H9 (cell line): Measurements from ENCODE around the gene CAMTA1. TPM values are rescaled to one million over a fixed set of nuclear protein-coding genes. Genes with fewer than 3 reads are reported as not detected.

Source experiments
- DNase-seq: peaks from one replicate; pipeline ENCODE4 v3.0.0-alpha.2; 2017
- H2AFZ ChIP-seq: one replicate; pipeline ENCODE4 v1.6.1; 2013; ENCODE audit warnings: mild to moderate bottlenecking, low read length, control low read depth, moderate library complexity
- H2AK5ac ChIP-seq: 2 replicates; pipeline ENCODE4 v1.6.1; 2013; ENCODE audit warnings: low read length, control low read depth, mixed read lengths; ENCODE audit not compliant: insufficient read length
- H2BK120ac ChIP-seq: one replicate; pipeline ENCODE4 v1.6.1; 2013; ENCODE audit warnings: low read depth, mild to moderate bottlenecking, low read length, control low read depth, inconsistent platforms; ENCODE audit not compliant: poor library complexity, severe bottlenecking
- H2BK12ac ChIP-seq: 2 replicates; pipeline ENCODE4 v1.6.1; 2013; ENCODE audit warnings: low read length, control low read depth, mixed read lengths, low read depth; ENCODE audit not compliant: insufficient read length
- H2BK15ac ChIP-seq: 2 replicates; pipeline ENCODE4 v1.6.1; 2013; ENCODE audit warnings: low read depth, low read length, control low read depth
- H2BK20ac ChIP-seq: one replicate; pipeline ENCODE4 v1.6.1; 2013; ENCODE audit warnings: low read depth, mild to moderate bottlenecking, low read length, control low read depth, inconsistent platforms; ENCODE audit not compliant: poor library complexity, severe bottlenecking
- H2BK5ac ChIP-seq: 2 replicates; pipeline ENCODE4 v1.6.1; 2013; ENCODE audit warnings: low read length, control low read depth, mixed read lengths; ENCODE audit not compliant: insufficient read length
- H3K14ac ChIP-seq: 2 replicates; pipeline ENCODE4 v1.6.1; 2013; ENCODE audit warnings: low read length, control low read depth; ENCODE audit not compliant: insufficient read depth
- H3K18ac ChIP-seq: 2 replicates; pipeline ENCODE4 v1.6.1; 2013; ENCODE audit warnings: low read depth, mild to moderate bottlenecking, mixed read lengths, low read length, control low read depth; ENCODE audit not compliant: insufficient read length
- H3K23ac ChIP-seq: 2 replicates; pipeline ENCODE4 v1.6.1; 2013; ENCODE audit warnings: low read length, control low read depth, mixed read lengths, low read depth; ENCODE audit not compliant: insufficient read length
- H3K23me2 ChIP-seq: 2 replicates; pipeline ENCODE4 v1.6.1; 2013; ENCODE audit warnings: low read depth, mild to moderate bottlenecking, mixed read lengths, low read length, control low read depth; ENCODE audit not compliant: insufficient read length, poor library complexity, severe bottlenecking
- H3K27ac ChIP-seq: 2 replicates; pipeline ENCODE4 v1.5.1; 2013; ENCODE audit warnings: low read length, control low read depth, mixed read lengths, low read depth; ENCODE audit not compliant: insufficient read length
- H3K27me3 ChIP-seq: 2 replicates; pipeline ENCODE4 v1.6.1; 2013; ENCODE audit warnings: low read length, control low read depth, inconsistent platforms; ENCODE audit not compliant: insufficient read depth
- H3K4ac ChIP-seq: 2 replicates; pipeline ENCODE4 v1.6.1; 2013; ENCODE audit warnings: low read depth, mild to moderate bottlenecking, control low read depth, inconsistent platforms, low read length, moderate library complexity
- H3K4me1 ChIP-seq: 2 replicates; pipeline ENCODE4 v1.6.1; 2013; ENCODE audit warnings: low read length, control low read depth, inconsistent platforms; ENCODE audit not compliant: insufficient read depth
- H3K4me2 ChIP-seq: 2 replicates; pipeline ENCODE4 v1.6.1; 2013; ENCODE audit warnings: low read length, control low read depth, mixed read lengths; ENCODE audit not compliant: insufficient read length, insufficient read depth
- H3K56ac ChIP-seq: 2 replicates; pipeline ENCODE4 v1.6.1; 2013; ENCODE audit warnings: low read depth, mild to moderate bottlenecking, mixed read lengths, low read length, control low read depth; ENCODE audit not compliant: insufficient read length
- H3K79me1 ChIP-seq: 2 replicates; pipeline ENCODE4 v1.6.1; 2013; ENCODE audit warnings: low read depth, mild to moderate bottlenecking, moderate library complexity, low read length, control low read depth, inconsistent platforms; ENCODE audit not compliant: insufficient read depth, poor library complexity, severe bottlenecking
- H3K79me2 ChIP-seq: 2 replicates; pipeline ENCODE4 v1.6.1; 2013; ENCODE audit warnings: low read length, control low read depth, inconsistent platforms; ENCODE audit not compliant: insufficient read depth
- H3K9ac ChIP-seq: 2 replicates; pipeline ENCODE4 v1.6.1; 2013; ENCODE audit warnings: low read length, control low read depth, mixed read lengths; ENCODE audit not compliant: insufficient read length; ENCODE audit errors: extremely low read depth
- H3K9me3 ChIP-seq: one replicate; pipeline ENCODE4 v1.6.1; 2013; ENCODE audit warnings: low read depth, low read length, inconsistent platforms; ENCODE audit not compliant: control insufficient read depth
- H3T11ph ChIP-seq: one replicate; pipeline ENCODE4 v1.6.1; 2013; ENCODE audit warnings: mild to moderate bottlenecking, low read length, control low read depth, inconsistent platforms
- H4K20me1 ChIP-seq: one replicate; pipeline ENCODE4 v1.6.1; 2013; ENCODE audit not compliant: control insufficient read depth, insufficient read length, insufficient read depth
- H4K5ac ChIP-seq: 2 replicates; pipeline ENCODE4 v1.6.1; 2013; ENCODE audit warnings: low read depth, mild to moderate bottlenecking, mixed read lengths, low read length, control low read depth; ENCODE audit not compliant: insufficient read length
- H4K8ac ChIP-seq: replicated peaks from 2 replicates; pipeline ENCODE4 v1.6.1; 2013; ENCODE audit warnings: low read length, control low read depth, mixed read lengths, low read depth; ENCODE audit not compliant: insufficient read length
- H4K91ac ChIP-seq: 2 replicates; pipeline ENCODE4 v1.6.1; 2013; ENCODE audit warnings: low read depth, mild to moderate bottlenecking, moderate library complexity, mixed read lengths, low read length, control low read depth; ENCODE audit not compliant: insufficient read length
- H3K27ac Mint-ChIP-seq, 3 experiments: 2 replicates in 2 of 3; 3 replicates in 1 of 3; pipeline ENCODE4 v1.8.0; 2020 to 2021; ENCODE audit warnings: mixed read lengths in 3 of 3, mild to moderate bottlenecking in 1 of 3, moderate library complexity in 1 of 3
- H3K27me3 Mint-ChIP-seq: 2 replicates; pipeline ENCODE4 v1.8.0; 2021; ENCODE audit warnings: low read depth, mild to moderate bottlenecking, moderate library complexity, mixed read lengths
- H3K36me3 Mint-ChIP-seq, 3 experiments: 2 replicates in 2 of 3; 3 replicates in 1 of 3; pipeline ENCODE4 v1.8.0; 2020 to 2021; ENCODE audit warnings: low read depth in 3 of 3, mixed read lengths in 3 of 3; ENCODE audit not compliant: insufficient read depth in 1 of 3
- H3K4me1 Mint-ChIP-seq, 2 experiments: 2 replicates each; pipeline ENCODE4 v1.8.0; 2020; ENCODE audit warnings: mixed read lengths in 2 of 2
- H3K4me3 Mint-ChIP-seq, 2 experiments: 2 replicates in 1 of 2; 3 replicates in 1 of 2; pipeline ENCODE4 v1.8.0; 2020 to 2021; ENCODE audit warnings: mild to moderate bottlenecking in 2 of 2, mixed read lengths in 2 of 2, moderate library complexity in 1 of 2
- H3K9me3 Mint-ChIP-seq, 2 experiments: 2 replicates in 1 of 2; 3 replicates in 1 of 2; pipeline ENCODE4 v1.8.0; 2020; ENCODE audit warnings: mild to moderate bottlenecking in 2 of 2, mixed read lengths in 2 of 2, moderate library complexity in 1 of 2
- WGBS: extraction: QIAGEN DNeasy Blood & Tissue Kit; methylation state at CpG from one replicate; pipeline ENCODE4 v1.1.7; 2013; ENCODE audit warnings: missing lambda C conversion rate, low lambda C conversion rate, mixed read lengths; ENCODE audit not compliant: insufficient read length; ENCODE audit errors: extremely low coverage; 5-methylcytosine and 5-hydroxymethylcytosine counted together
- total RNA-seq: library from RNA; stranded (reverse); gene quantifications from 2 replicates; pipeline ENCODE4 v1.2.1, GENCODE V29; 2021
- TF ChIP-seq, protein P1 (sequence below): fragments of 200-600 bp; sonication (generic); conservative IDR thresholded peaks from 3 replicates; pipeline ENCODE4 v1.8.0; 2021; ENCODE audit warnings: antibody characterized with exemption, mild to moderate bottlenecking

CAMTA1 gene
- total RNA-seq, 1 experiment from 2014 or later = 115 TPM

DNA sequence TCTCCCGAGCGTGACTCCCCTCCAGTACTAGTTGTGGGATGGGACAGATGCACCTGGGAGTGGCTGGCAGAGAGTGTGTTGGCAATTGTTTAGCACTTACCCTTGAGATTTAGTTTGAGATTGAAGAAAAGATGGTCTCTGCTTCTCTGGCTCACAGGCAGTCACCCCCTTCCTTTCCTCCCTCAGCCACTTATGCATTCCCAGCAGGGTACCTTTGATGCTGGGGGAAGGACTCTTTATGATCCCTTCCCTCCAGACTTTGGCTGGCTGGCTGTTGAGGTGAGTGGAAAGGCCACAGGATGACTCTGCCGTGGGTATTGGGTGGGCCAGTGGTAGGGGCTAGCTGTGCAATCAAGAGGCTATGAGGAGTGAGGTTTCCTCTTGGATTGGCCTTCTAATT, 236.8 kb downstream of the CAMTA1 start:
- no CpG with 5 or more reads among the region's 3 CpGs for whole genome bisulfite sequencing
- DNase-seq = no peak
- H3K4me2 ChIP-seq = no peak overlapping the region

More for the DNA sequence above, 236.8 kb downstream of the CAMTA1 start:
- Histone ChIP-seq H3T11ph (no peak overlapping the region), H3K79me1 (no peaks in the 10 kb centered on the region), H3K18ac (no peak overlapping the region), H3K9ac (no peak overlapping the region), H2AK5ac (no peak overlapping the region), H4K20me1 (no peaks in the 10 kb centered on the region), H3K27ac (no peak overlapping the region), H2AFZ (no peak overlapping the region), H2BK12ac (no peak overlapping the region), H4K8ac (no peak overlapping the region), H3K27me3 (no peaks in the 10 kb centered on the region), H4K5ac (no peak overlapping the region), H3K23me2 (no peaks in the 10 kb centered on the region), H4K91ac (no peak overlapping the region), H3K23ac (no peak overlapping the region), H3K79me2 (no peaks in the 10 kb centered on the region), H2BK15ac (no peak overlapping the region), H3K4me1 (peaks cover 3% of the 10 kb centered on the region), H2BK120ac (no peak overlapping the region), H3K14ac (no peak overlapping the region), H3K9me3 (no peaks in the 10 kb centered on the region), H3K4ac (no peak overlapping the region), H3K56ac (no peak overlapping the region), H2BK20ac (no peak overlapping the region), H2BK5ac (no peak overlapping the region)
- H3K27ac Mint-ChIP-seq = no peak overlapping the region; a peak in 1 of 7 replicates
- TF ChIP-seq, protein P1, sequence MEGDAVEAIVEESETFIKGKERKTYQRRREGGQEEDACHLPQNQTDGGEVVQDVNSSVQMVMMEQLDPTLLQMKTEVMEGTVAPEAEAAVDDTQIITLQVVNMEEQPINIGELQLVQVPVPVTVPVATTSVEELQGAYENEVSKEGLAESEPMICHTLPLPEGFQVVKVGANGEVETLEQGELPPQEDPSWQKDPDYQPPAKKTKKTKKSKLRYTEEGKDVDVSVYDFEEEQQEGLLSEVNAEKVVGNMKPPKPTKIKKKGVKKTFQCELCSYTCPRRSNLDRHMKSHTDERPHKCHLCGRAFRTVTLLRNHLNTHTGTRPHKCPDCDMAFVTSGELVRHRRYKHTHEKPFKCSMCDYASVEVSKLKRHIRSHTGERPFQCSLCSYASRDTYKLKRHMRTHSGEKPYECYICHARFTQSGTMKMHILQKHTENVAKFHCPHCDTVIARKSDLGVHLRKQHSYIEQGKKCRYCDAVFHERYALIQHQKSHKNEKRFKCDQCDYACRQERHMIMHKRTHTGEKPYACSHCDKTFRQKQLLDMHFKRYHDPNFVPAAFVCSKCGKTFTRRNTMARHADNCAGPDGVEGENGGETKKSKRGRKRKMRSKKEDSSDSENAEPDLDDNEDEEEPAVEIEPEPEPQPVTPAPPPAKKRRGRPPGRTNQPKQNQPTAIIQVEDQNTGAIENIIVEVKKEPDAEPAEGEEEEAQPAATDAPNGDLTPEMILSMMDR = no peak
- peaks cover 9 to 13% of the 10 kb centered on the region in 2 experiments for H3K4me1 Mint-ChIP-seq
- H3K36me3 Mint-ChIP-seq = no peaks in the 10 kb centered on the region
- peaks cover 4% of the 10 kb centered on the region for H3K27me3 Mint-ChIP-seq
- H3K9me3 Mint-ChIP-seq = no peaks in the 10 kb centered on the region
- H3K4me3 Mint-ChIP-seq = peak overlapping the region in 1 of 2 experiments; percentile 30; a peak in 1 of 5 replicates
